NCI-H345 treated with DMSO at 0.1 percent for 48 hours (cell line): ENCODE measurements around the gene CUZD1.

Experiments used
- DNase-seq: peaks from one replicate; lab custom pipeline; 2025; ENCODE audit not compliant: unreplicated experiment; lab: John Stamatoyannopoulos, UW

The CUZD1 gene

GRCh38 chr10:122855745-122856144, 10.1 kb upstream of the CUZD1 start:
- DNase-seq = no peak

- no peak for DNase-seq
These were observed 9.0 kb upstream of the CUZD1 start for GRCh38 chr10:122854648-122855047.

DNA sequence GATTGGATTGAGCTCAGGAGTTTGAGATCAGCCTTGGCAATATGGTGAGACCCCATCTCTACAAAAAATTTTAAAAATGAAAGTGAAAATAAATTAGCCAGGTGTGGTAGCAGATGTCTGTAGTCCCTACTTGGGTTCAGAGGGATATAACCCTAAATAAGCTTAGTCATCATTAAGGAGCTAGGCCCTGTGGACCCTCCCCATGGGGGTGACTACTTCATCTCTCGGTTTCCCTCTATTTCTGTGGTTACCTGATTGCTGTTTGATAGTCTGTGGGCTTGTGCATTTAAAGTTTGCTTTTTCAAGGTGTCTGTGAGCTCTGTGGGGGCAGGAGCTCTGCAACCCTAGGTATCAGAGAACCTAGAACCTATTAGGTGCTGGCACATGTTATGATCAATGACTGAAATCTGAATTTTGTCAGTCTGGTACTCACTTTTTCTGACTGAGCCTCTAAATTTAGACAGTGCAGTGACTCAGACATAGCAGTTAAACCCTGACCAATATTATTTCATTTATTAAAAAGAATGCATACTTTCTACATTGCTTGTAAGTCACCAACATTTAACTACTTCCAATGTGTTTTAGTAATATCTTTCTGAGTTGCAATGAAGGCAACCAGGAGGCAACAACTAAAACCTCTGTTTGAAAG, 8.1 kb upstream of the CUZD1 start:
- no peak for DNase-seq

GRCh38 chr10:122852261-122852660, 6.6 kb upstream of the CUZD1 start:
- no peak for DNase-seq

GRCh38 chr10:122850705-122851640, 5.3 kb upstream of the CUZD1 start:
- no peak for DNase-seq

DNA sequence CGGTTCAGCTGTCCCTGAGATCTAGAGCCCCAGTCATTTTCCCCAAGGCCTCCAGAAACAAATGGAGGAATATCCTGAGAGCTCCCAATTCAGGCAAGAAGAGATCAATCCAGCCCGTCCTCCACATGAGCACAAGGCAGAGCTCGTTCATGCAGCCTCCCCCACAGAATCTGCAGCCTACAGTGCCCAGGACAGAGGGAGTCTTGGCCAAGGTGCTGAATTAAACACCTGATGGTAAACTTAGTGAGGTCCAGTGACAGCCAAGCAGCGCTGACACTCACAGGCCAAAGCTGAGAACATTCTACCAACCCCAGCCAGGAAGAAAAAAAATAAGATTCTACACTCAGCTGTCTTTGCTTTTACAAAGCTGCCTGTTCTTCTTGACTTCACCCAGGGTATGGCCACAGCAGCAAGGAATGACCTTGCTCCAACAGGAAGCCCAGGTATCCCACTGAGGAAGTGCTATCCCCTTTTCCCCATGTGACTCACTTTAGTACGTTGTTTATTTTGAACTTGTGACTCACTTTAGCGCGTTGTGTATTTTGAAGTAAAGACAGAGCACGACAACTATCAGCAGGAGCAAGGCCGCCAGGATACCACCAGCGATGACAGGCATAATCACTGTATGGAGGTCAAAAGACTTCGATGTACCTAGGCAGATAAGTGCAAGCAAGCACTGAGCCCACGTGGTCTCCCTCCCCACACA, 4.4 kb upstream of the CUZD1 start:
- no peak for DNase-seq

DNA sequence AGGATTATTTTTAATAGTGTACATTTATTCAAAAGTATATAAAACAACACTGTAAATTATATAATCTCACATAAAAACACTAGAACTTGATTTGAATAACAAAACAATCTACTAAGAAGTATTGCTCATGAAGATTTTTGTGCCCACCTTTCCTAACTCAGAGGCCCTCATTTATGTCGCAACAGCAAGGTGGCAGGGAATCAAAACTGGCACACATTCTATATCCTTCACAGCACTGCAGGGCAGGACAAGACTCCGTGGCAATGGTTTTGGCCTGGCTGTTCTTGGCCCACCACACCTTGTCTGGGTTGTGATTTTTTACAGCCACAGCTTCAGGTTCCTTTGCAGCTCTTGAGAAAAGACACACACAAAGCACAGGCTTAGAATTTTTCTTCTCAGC, 3.4 kb upstream of the CUZD1 start:
- DNase-seq = no peak

DNA sequence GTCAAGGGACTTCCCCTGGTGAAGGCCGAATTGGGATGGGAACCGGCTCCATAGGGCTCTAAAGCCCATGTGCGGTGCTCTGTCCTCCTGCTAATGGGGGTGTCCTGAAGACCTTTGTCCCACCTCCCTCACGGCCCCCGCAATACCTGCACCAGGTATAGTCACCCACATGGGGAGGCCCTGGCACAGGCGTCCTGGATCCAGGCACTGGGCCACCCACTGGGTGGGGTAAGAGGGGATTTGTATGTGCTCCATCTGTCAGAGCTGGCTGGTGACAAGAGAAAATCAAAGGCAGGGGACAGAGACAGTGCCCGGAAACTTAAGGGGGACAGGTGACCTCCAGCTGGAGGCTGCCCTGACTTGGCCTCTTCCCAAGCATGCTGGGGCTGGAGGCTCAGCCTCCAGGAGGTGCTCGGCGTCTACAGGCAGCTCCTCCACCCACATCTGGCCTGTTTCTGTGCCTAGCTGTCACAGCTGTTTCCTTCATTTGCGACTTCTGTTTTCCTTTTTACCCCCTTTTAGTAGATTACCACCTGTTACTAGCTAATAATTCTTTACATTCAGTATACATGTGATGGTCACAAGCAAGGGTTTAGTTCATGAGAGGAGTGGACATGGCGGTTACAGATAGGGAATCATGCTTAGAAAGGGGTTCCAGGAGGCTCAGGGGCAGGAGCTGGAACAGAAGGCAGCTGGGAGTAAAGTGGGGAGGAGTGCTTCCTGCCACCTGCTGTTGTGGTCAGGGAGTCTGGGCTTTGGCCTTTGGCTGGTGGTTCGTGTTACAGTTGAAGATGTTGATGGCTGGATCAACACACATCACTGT, 2.3 kb upstream of the CUZD1 start:
- no peak for DNase-seq

- no peak for DNase-seq
These were observed 1.5 kb downstream of the CUZD1 start for GRCh38 chr10:122844146-122844545.

- no peak for DNase-seq
These were observed 4.1 kb downstream of the CUZD1 start for GRCh38 chr10:122841569-122841968.

GRCh38 chr10:122839505-122839904, 6.2 kb downstream of the CUZD1 start:
- DNase-seq = no peak

GRCh38 chr10:122838880-122839279, 6.8 kb downstream of the CUZD1 start:
- no peak for DNase-seq

GRCh38 chr10:122835908-122836307, 9.7 kb downstream of the CUZD1 start:
- DNase-seq = no peak

DNA sequence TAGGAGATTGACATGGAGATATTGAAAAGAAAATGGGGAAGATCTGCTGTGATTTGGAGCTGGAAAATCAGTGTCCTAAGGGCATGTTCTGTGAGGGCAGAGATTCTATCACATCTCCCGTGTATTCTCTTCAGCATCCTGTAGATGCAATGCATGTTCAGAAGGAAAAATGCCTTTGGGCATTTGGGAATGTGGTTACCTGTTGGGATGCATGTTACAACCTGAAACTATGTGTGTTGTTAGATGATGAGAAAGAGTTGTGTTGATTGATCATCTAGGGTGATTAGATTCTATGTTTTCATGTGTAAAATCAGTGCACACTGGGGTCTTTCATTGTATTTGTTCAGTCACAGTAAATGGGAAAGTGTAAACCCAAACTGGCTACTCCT, 14.7 kb downstream of the CUZD1 start:
- DNase-seq = no peak

DNA sequence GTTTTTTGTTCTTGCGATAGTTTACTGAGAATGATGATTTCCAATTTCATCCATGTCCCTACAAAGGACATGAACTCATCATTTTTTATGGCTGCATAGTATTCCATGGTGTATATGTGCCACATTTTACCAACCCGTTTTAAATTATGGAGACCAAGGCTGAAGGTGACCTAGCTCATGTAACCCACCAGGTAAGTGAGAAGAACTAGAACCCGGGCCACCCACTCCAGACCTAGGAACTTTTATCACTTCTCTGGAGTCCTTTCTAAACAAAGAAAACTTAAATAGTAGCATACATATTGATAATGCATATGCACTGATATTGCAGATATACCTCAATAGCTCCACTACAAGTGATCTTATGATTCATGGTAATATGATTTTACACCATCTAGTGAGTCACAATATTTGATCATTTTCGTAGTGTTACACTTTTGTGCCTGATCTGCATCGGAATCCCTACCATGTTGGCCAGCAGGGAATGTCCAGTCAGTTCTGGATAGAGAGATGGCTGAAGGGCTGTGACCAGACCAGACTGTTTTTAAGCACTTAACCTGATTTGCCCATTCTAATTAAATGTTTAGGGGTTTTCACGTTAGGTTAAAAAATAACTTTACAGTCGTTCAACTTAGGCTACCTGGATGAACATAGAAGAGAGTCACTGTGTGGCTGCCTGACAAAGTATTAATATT, 15.2 kb downstream of the CUZD1 start:
- no peak for DNase-seq

GRCh38 chr10:122829454-122829853, 16.2 kb downstream of the CUZD1 start:
- DNase-seq = no peak

GRCh38 chr10:122828716-122829255, 16.9 kb downstream of the CUZD1 start:
- no peak for DNase-seq

- no peak for DNase-seq
These were observed 18.4 kb downstream of the CUZD1 start for GRCh38 chr10:122827302-122827701.

GRCh38 chr10:122822973-122823690, 22.5 kb downstream of the CUZD1 start:
- no peak for DNase-seq
